Pons (tissue), 1 donor: ENCODE results near the gene SH3PXD2A.

ENCODE experiments used
- DNase-seq: peaks from one replicate; pipeline ENCODE4 v3.0.0-alpha.2; 2016; ENCODE audit warnings: low spot score

SH3PXD2A gene

GRCh38 chr10:103562383-103562782, 293.0 kb downstream of the SH3PXD2A start:
- DNase-seq = no peak

- DNase-seq = no peak
These were observed 294.5 kb downstream of the SH3PXD2A start for GRCh38 chr10:103560886-103561285.

GRCh38 chr10:103559776-103560175, 295.6 kb downstream of the SH3PXD2A start:
- DNase-seq = no peak

- no peak for DNase-seq
These were observed 296.5 kb downstream of the SH3PXD2A start for GRCh38 chr10:103558911-103559310.

GRCh38 chr10:103557455-103557854, 297.9 kb downstream of the SH3PXD2A start:
- DNase-seq = no peak

GRCh38 chr10:103556383-103557007, 298.9 kb downstream of the SH3PXD2A start:
- DNase-seq = no peak

GRCh38 chr10:103555712-103556111, 299.7 kb downstream of the SH3PXD2A start:
- DNase-seq = no peak

- DNase-seq = no peak
These were observed 300.1 kb downstream of the SH3PXD2A start for GRCh38 chr10:103555325-103555649.

- no peak for DNase-seq
These were observed 300.7 kb downstream of the SH3PXD2A start for GRCh38 chr10:103554488-103555324.

- DNase-seq = no peak
These were observed 301.5 kb downstream of the SH3PXD2A start for GRCh38 chr10:103553743-103554487.

GRCh38 chr10:103552856-103553742, 302.3 kb downstream of the SH3PXD2A start:
- no peak for DNase-seq

- DNase-seq = peak; percentile 38
These were observed 303.5 kb downstream of the SH3PXD2A start for GRCh38 chr10:103551619-103552602.

GRCh38 chr10:103550229-103550628, 305.1 kb downstream of the SH3PXD2A start:
- DNase-seq = no peak

GRCh38 chr10:103549349-103549685, 306.1 kb downstream of the SH3PXD2A start:
- DNase-seq = no peak

GRCh38 chr10:103548581-103549348, 306.6 kb downstream of the SH3PXD2A start:
- DNase-seq = no peak

GRCh38 chr10:103548006-103548405, 307.4 kb downstream of the SH3PXD2A start:
- DNase-seq = no peak

GRCh38 chr10:103547391-103547946, 307.9 kb downstream of the SH3PXD2A start:
- DNase-seq = no peak

- DNase-seq = no peak
These were observed 309.0 kb downstream of the SH3PXD2A start for GRCh38 chr10:103546401-103546800.

- no peak for DNase-seq
These were observed 309.6 kb downstream of the SH3PXD2A start for GRCh38 chr10:103545771-103546281.
